ENCODE data around the gene ATP6V1C2.

DNA sequence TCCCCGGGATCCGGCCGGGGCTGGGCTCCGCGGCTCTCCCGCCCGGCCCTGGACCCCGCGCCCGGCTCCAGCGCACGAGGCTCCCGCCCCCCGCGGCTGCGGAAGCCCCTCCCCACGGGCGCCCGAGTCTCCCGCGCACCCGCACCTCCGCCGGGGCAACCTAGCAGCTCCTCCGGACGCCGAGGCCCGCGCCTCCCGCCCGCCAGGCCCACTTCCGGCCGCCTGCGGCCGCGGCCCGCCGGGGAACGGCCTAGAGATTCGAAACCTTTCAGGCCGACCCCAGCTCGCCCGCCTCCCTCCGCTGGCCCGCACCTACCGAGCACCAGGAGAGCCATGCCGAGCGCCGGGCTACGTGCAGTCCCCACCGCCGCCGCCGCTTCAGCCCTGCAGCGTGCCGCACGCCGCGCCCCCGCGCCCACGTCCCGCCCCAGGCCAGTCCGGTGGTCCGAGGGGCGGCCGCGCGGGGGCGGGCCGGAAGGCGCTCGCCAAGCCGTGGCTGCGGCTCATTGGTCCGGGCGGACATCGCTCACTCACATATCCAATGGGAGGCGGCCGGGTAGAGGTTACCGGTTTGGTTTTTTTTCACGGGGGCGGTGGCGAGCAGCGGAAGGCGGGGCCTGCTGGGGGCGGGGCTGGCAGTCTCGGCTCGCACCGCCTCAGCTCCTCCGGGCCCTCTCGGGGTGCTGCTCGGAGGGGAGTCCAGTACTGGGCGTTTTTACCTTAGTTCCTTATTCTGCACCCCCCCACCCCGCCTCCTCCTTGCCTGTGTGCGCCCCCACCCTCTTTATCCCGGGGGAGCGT, 91.1 kb downstream of the ATP6V1C2 start, which contains the start of gene PDIA6:
- TF ChIP-seq CTCF (IDR thresholded peaks at IDR 0.05; ENCODE audit: extremely low read depth in 1 of 2, insufficient read depth in 1 of 2, low read depth in 1 of 2, low read length in 2 of 2): no peak
- TF ChIP-seq EZH2 (IDR thresholded peaks at IDR 0.05; ENCODE audit: borderline replicate concordance, low read depth, low read length, severe bottlenecking): no peak

Measured in endothelial cell of umbilical vein (primary cell).